ENCODE results near the gene STMN1.
"Not testable (repeated sequence)": the region's sequence is repeated elsewhere in the genome, so short reads cannot be mapped to it uniquely, and the experiment has no call there.

STMN1 gene

DNA sequence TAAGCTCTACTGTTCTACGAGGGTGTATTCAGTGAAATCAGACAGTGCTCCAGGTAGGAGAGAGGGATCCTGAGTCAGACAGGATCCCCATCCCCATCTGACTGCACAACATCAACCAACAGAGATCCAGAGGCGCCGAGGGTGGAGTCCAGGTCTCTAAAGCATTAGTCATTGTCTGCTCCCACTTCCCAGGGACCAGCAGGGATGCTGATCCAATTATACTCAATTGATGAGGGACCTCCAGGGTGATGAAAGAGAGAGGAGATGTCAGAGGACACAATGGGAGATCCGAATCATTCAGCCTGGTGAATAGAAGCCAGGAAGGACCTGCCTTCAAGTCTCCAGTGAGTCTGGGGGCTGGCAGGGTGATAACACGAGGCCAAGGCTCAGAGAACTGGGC lies 39.5 kb upstream of the STMN1 start:
- DNase-seq (ENCODE audit: low read depth, low spot score): peak; percentile 48
- no peak overlapping the region for H3K9ac ChIP-seq (ENCODE audit: insufficient read length, low read depth)
- H3K4me3 ChIP-seq (ENCODE audit: insufficient read length, low read depth): no peak overlapping the region
- H3K9me3 ChIP-seq (ENCODE audit: insufficient read depth, low read length): peaks cover 5% of the 10 kb centered on the region; the same call in 1 of the 2 replicates
- TF ChIP-seq YY1 (IDR thresholded peaks at IDR 0.05; ENCODE audit: insufficient read depth, insufficient read length) (no peak), ZNF274 (IDR thresholded peaks at IDR 0.05; ENCODE audit: low read depth, low read length) (no peak), SUZ12 (IDR thresholded peaks at IDR 0.05; ENCODE audit: extremely low read depth, insufficient read depth, insufficient read length) (no peak)
- H3K36me3 ChIP-seq (ENCODE audit: insufficient read depth, insufficient read length, low read length): no peaks in the 10 kb centered on the region
- H3K4me1 ChIP-seq (ENCODE audit: insufficient read depth, insufficient read length): no peaks in the 10 kb centered on the region
- no peaks in the 10 kb centered on the region for H3K27me3 ChIP-seq (ENCODE audit: insufficient read depth, insufficient read length)

DNA sequence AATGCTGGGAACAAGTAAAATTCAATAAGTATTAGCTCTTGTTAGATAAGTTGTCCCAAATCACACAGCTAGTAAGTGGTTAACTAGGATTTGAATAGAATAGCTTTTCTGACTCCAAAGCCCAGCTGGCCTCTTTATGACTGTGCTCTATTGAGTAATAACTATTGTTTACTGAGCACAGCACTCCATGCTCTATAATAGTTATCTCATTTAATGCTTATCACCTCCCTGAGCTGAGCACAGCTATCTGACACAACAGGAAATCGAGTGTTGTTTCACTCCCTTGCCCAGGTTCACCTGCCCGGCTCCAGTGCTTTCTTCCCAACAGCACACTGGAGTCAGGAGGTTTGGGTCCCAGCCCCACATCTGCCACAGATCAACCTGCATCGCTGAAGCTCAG lies 38.8 kb upstream of the STMN1 start:
- Histone ChIP-seq H3K27me3 (ENCODE audit: insufficient read depth, insufficient read length) (no peaks in the 10 kb centered on the region), H3K36me3 (ENCODE audit: insufficient read depth, insufficient read length, low read length) (no peaks in the 10 kb centered on the region), H3K4me3 (ENCODE audit: insufficient read length, low read depth) (no peak overlapping the region), H3K4me1 (ENCODE audit: insufficient read depth, insufficient read length) (no peaks in the 10 kb centered on the region), H3K9ac (ENCODE audit: insufficient read length, low read depth) (no peak overlapping the region), H3K9me3 (ENCODE audit: insufficient read depth, low read length) (peaks cover 5% of the 10 kb centered on the region; the same call in 1 of the 2 replicates)
- no peak for TF ChIP-seq SUZ12 (IDR thresholded peaks at IDR 0.05; ENCODE audit: extremely low read depth, insufficient read depth, insufficient read length)
- TF ChIP-seq YY1 (IDR thresholded peaks at IDR 0.05; ENCODE audit: insufficient read depth, insufficient read length): no peak
- no peak for TF ChIP-seq ZNF274 (IDR thresholded peaks at IDR 0.05; ENCODE audit: low read depth, low read length)
- no peak for DNase-seq (ENCODE audit: low read depth, low spot score)

DNA sequence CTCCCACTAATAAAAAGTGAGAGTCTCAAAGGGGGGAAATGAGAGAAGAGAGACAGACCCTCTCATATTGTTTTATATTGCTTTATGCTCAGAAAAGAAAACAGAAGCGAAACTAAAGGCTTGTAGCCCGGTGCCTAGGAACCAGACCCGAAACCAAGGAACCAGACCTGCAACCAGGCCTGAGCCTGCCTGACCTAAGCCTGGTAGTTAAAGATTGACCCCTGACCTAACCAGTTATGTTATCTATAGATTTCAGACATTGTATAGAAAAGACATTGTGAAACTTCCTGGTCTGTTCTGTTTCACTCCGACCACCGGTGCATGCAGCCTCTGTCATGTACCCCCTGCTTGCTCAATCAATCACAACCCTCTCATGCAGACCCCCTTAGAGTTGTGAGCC lies 37.3 kb upstream of the STMN1 start:
- not testable (repeated sequence) for H3K9ac ChIP-seq (ENCODE audit: insufficient read length, low read depth)

DNA sequence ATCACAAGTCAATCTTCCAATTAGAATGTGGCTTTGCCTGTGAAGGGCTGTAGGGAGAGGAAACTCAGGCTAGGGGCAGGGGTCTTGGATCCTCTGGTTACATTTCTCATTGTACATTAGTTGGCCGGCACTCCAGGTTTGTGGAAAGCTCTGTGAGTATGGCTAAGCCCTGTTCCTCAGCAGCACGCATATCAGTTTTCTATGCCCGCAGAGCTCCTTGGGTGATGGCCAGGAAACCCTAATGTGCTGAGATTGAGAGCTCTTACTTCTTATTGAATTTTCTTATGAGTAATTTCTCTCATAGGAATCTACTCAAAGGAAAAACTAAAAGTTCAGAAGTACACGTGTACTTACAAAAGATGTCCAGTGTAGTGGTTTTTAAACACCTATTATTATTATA lies 30.7 kb upstream of the STMN1 start:
- peaks cover 4% of the 10 kb centered on the region for H3K4me1 ChIP-seq (ENCODE audit: insufficient read depth, insufficient read length)
- H3K9ac ChIP-seq (ENCODE audit: insufficient read length, low read depth): no peak overlapping the region
- no peak overlapping the region for H3K4me3 ChIP-seq (ENCODE audit: insufficient read length, low read depth)
- H3K36me3 ChIP-seq (ENCODE audit: insufficient read depth, insufficient read length, low read length): no peaks in the 10 kb centered on the region
- no peaks in the 10 kb centered on the region for H3K9me3 ChIP-seq (ENCODE audit: insufficient read depth, low read length)
- H3K27me3 ChIP-seq (ENCODE audit: insufficient read depth, insufficient read length): no peaks in the 10 kb centered on the region
- TF ChIP-seq YY1 (IDR thresholded peaks at IDR 0.05; ENCODE audit: insufficient read depth, insufficient read length): no peak
- no peak for TF ChIP-seq ZNF274 (IDR thresholded peaks at IDR 0.05; ENCODE audit: low read depth, low read length)
- TF ChIP-seq SUZ12 (IDR thresholded peaks at IDR 0.05; ENCODE audit: extremely low read depth, insufficient read depth, insufficient read length): no peak
- no peak for DNase-seq (ENCODE audit: low read depth, low spot score)

More for the DNA sequence above, 37.3 kb upstream of the STMN1 start:
- not testable (repeated sequence) for H3K4me3 ChIP-seq (ENCODE audit: insufficient read length, low read depth); H3K36me3 ChIP-seq (ENCODE audit: insufficient read depth, insufficient read length, low read length); H3K27me3 ChIP-seq (ENCODE audit: insufficient read depth, insufficient read length); H3K4me1 ChIP-seq (ENCODE audit: insufficient read depth, insufficient read length); H3K9me3 ChIP-seq (ENCODE audit: insufficient read depth, low read length); DNase-seq (ENCODE audit: low read depth, low spot score)

DNA sequence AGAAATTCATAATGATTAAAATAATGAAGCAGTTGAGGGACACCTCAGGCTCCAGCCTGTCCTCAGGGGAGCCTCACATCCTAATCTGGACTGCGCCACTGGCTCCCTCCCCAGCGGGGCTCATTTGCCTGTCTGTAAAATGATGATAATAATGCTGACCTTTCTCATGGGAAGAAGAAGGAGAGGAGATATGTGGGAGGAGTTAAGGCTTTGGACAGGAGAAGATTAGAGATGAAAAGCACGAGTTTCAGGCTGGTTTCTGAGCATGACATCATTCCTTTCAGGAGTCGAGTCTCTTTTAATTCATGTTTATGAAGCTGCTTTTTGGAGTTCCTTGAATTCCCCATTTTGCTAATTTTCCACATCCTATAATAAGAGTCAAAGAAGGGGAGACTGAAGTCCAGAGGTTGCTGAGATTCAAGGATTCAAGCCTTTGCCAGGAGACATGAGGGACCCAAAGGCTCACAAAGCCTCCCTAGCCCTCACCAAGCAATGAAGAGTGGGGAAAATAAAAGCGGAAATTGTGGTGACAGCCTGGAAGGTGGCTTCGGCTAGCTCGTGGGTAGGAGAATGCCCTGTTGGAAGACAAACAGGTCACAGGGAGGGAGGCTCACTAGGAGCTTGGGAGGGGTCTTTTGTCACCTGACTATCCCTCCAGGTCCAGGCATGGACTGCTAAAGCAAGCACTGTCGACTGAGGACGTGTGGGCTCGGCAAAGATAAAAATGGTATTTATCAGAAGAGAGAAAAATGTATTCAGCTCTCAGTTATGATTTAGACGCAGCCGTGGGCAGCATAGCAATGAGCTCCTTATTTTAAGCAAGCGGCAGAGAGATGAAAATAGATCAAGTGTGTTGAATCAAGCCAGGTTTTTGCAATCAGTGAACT lies 27.5 kb upstream of the STMN1 start:
- H3K9ac ChIP-seq (ENCODE audit: insufficient read length, low read depth): no peak overlapping the region
- H3K36me3 ChIP-seq (ENCODE audit: insufficient read depth, insufficient read length, low read length): no peaks in the 10 kb centered on the region
- no peak for DNase-seq (ENCODE audit: low read depth, low spot score)
- H3K4me1 ChIP-seq (ENCODE audit: insufficient read depth, insufficient read length): peaks cover 4% of the 10 kb centered on the region
- H3K4me3 ChIP-seq (ENCODE audit: insufficient read length, low read depth): no peak overlapping the region
- peaks cover 5% of the 10 kb centered on the region for H3K27me3 ChIP-seq (ENCODE audit: insufficient read depth, insufficient read length)
- TF ChIP-seq SUZ12 (IDR thresholded peaks at IDR 0.05; ENCODE audit: extremely low read depth, insufficient read depth, insufficient read length): no peak
- TF ChIP-seq YY1 (IDR thresholded peaks at IDR 0.05; ENCODE audit: insufficient read depth, insufficient read length): no peak
- TF ChIP-seq ZNF274 (IDR thresholded peaks at IDR 0.05; ENCODE audit: low read depth, low read length): no peak
- no peaks in the 10 kb centered on the region for H3K9me3 ChIP-seq (ENCODE audit: insufficient read depth, low read length)

DNA sequence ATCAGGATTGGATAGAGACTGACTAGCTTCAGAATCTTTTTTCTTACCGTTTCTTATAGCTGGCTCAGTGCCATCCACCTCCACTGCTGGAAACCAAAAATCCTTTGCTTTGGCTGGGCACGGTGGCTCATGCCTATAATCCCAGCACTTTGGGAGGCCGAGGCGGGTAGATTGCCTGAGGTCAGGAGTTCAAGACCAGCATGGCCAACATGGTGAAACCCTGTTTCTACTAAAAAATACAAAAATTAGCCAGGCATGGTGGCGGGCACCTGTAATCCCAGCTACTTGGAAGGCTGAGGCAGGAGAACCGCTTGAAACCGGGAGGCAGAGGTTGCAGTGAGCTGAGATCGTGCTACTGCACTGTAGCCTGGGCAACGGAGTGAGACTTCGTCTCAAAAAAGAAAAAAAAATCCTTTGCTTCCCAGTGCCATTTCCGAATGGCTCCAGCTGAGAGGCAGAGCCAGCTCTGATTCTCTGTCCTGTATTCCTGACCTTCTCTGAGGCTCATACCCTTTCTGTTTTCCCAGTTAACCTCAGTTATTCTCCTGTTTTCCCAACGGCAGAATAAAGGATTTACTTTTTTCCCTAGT lies 26.7 kb upstream of the STMN1 start:
- not testable (repeated sequence) for H3K4me1 ChIP-seq (ENCODE audit: insufficient read depth, insufficient read length); H3K27me3 ChIP-seq (ENCODE audit: insufficient read depth, insufficient read length); DNase-seq (ENCODE audit: low read depth, low spot score); H3K9me3 ChIP-seq (ENCODE audit: insufficient read depth, low read length); H3K9ac ChIP-seq (ENCODE audit: insufficient read length, low read depth); H3K36me3 ChIP-seq (ENCODE audit: insufficient read depth, insufficient read length, low read length); H3K4me3 ChIP-seq (ENCODE audit: insufficient read length, low read depth)

DNA sequence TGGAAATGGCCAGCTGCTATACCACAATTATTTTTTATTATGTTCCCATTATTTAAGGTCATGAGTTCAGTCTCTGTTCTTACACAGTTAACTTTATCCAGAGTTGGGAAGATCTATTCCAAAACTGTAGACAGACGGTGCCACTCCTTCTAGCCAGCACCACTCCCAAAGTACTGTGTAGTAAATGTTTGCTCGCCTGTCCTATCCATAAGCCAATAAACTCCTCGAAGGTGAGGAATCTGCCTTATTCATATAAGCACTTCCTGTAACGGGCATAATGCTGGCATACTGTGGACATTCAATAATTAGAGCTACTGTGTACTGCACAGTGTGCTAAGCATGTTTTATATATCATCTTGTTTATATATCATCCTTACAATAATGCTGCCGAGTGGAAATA lies 26.1 kb upstream of the STMN1 start:
- Histone ChIP-seq H3K4me3 (ENCODE audit: insufficient read length, low read depth) (no peak overlapping the region), H3K9ac (ENCODE audit: insufficient read length, low read depth) (no peak overlapping the region), H3K9me3 (ENCODE audit: insufficient read depth, low read length) (no peaks in the 10 kb centered on the region), H3K36me3 (ENCODE audit: insufficient read depth, insufficient read length, low read length) (no peaks in the 10 kb centered on the region), H3K4me1 (ENCODE audit: insufficient read depth, insufficient read length) (peaks cover 4% of the 10 kb centered on the region), H3K27me3 (ENCODE audit: insufficient read depth, insufficient read length) (peaks cover 5% of the 10 kb centered on the region)
- no peak for DNase-seq (ENCODE audit: low read depth, low spot score)
- TF ChIP-seq YY1 (IDR thresholded peaks at IDR 0.05; ENCODE audit: insufficient read depth, insufficient read length) (no peak), SUZ12 (IDR thresholded peaks at IDR 0.05; ENCODE audit: extremely low read depth, insufficient read depth, insufficient read length) (no peak), ZNF274 (IDR thresholded peaks at IDR 0.05; ENCODE audit: low read depth, low read length) (no peak)

Data from NT2/D1 (cell line).